Measurements from ENCODE around the gene CYP46A1. TPM values are rescaled to one million over a fixed set of nuclear protein-coding genes. Genes with fewer than 3 reads are reported as not detected.
"Not testable (repeated sequence)": the region's sequence is repeated elsewhere in the genome, so short reads cannot be mapped to it uniquely, and the experiment has no call there.

The CYP46A1 gene
- total RNA-seq, 3 donors from 2014 or later (not counting 1 experiment from before 2014, with no cell fraction given) = 0.09 to 0.45 (median 0.09) TPM

GRCh38 chr14:99759546-99759925 lies 75.4 kb downstream of the CYP46A1 start:
- ATAC-seq = no peak
- no peak for TF ChIP-seq CTCF (IDR thresholded peaks at IDR 0.05)
- peaks cover 3 to 5% of the 10 kb centered on the region in 2 donors for H3K27me3 Mint-ChIP-seq (ENCODE audit: low read depth in 2 of 2)
- H3K27ac ChIP-seq (ENCODE audit: low read length) = no peak overlapping the region
- 69% methylated on average over 9 of the region's 9 CpGs for WGBS (ENCODE audit: insufficient coverage)
- intact Hi-C loops (cut with micrococcal nuclease) = no loop called here
- no peaks in the 10 kb centered on the region for H3K9me3 ChIP-seq (ENCODE audit: control insufficient read depth, insufficient read depth, low read length)
- H3K4me1 ChIP-seq (ENCODE audit: control insufficient read depth, insufficient read depth, low read length) = no peaks in the 10 kb centered on the region
- H3K27ac Mint-ChIP-seq = no peak overlapping the region
- no peaks in the 10 kb centered on the region for H3K4me1 Mint-ChIP-seq
- no peaks in the 10 kb centered on the region for H3K36me3 ChIP-seq (ENCODE audit: control insufficient read depth, insufficient read depth, low read length)
- H3K36me3 Mint-ChIP-seq = no peaks in the 10 kb centered on the region
- no peak for DNase-seq
- no peaks in the 10 kb centered on the region for H3K9me3 Mint-ChIP-seq
- no peaks in the 10 kb centered on the region for H3K27me3 ChIP-seq (ENCODE audit: control insufficient read depth, insufficient read depth, low read length)
- H3K4me3 ChIP-seq (ENCODE audit: low read length) = no peak overlapping the region
- no peak overlapping the region for H3K4me3 Mint-ChIP-seq

GRCh38 chr14:99760817-99761216 lies 76.7 kb downstream of the CYP46A1 start:
- intact Hi-C loops (cut with micrococcal nuclease) = no loop called here
- Mint-ChIP-seq H3K27me3 (ENCODE audit: low read depth in 2 of 2) (peaks cover 3 to 5% of the 10 kb centered on the region in 2 donors), H3K4me1 (no peaks in the 10 kb centered on the region), H3K27ac (no peak overlapping the region), H3K36me3 (no peaks in the 10 kb centered on the region), H3K9me3 (no peaks in the 10 kb centered on the region), H3K4me3 (no peak overlapping the region)
- H3K4me1 ChIP-seq (ENCODE audit: control insufficient read depth, insufficient read depth, low read length) = no peaks in the 10 kb centered on the region
- H3K27me3 ChIP-seq (ENCODE audit: control insufficient read depth, insufficient read depth, low read length) = no peaks in the 10 kb centered on the region
- no peaks in the 10 kb centered on the region for H3K9me3 ChIP-seq (ENCODE audit: control insufficient read depth, insufficient read depth, low read length)
- DNase-seq (no peak), ATAC-seq (no peak)
- 84% methylated on average over 5 of the region's 5 CpGs for WGBS (ENCODE audit: insufficient coverage)
- no peak overlapping the region for H3K4me3 ChIP-seq (ENCODE audit: low read length)
- TF ChIP-seq CTCF (IDR thresholded peaks at IDR 0.05) = no peak
- no peaks in the 10 kb centered on the region for H3K36me3 ChIP-seq (ENCODE audit: control insufficient read depth, insufficient read depth, low read length)
- H3K27ac ChIP-seq (ENCODE audit: low read length) = no peak overlapping the region

- H3K27me3 ChIP-seq (ENCODE audit: control insufficient read depth, insufficient read depth, low read length); H3K9me3 ChIP-seq (ENCODE audit: control insufficient read depth, insufficient read depth, low read length); DNase-seq; ATAC-seq; H3K4me1 ChIP-seq (ENCODE audit: control insufficient read depth, insufficient read depth, low read length); H3K36me3 Mint-ChIP-seq; H3K9me3 Mint-ChIP-seq; H3K4me3 ChIP-seq (ENCODE audit: low read length); H3K36me3 ChIP-seq (ENCODE audit: control insufficient read depth, insufficient read depth, low read length); H3K27me3 Mint-ChIP-seq (ENCODE audit: low read depth in 2 of 2); intact Hi-C loops (cut with micrococcal nuclease); H3K4me3 Mint-ChIP-seq; H3K27ac ChIP-seq (ENCODE audit: low read length); H3K27ac Mint-ChIP-seq; H3K4me1 Mint-ChIP-seq: not testable (repeated sequence)
- WGBS (ENCODE audit: insufficient coverage) = 97% methylated on average over 3 of the region's 4 CpGs
Observed at GRCh38 chr14:99762911-99763310, 78.8 kb downstream of the CYP46A1 start.

GRCh38 chr14:99763527-99764221 lies 79.6 kb downstream of the CYP46A1 start:
- Mint-ChIP-seq H3K4me3 (no peak overlapping the region), H3K27ac (no peak overlapping the region), H3K9me3 (no peaks in the 10 kb centered on the region), H3K4me1 (no peaks in the 10 kb centered on the region), H3K27me3 (ENCODE audit: low read depth in 2 of 2) (peaks cover 3 to 5% of the 10 kb centered on the region in 2 donors), H3K36me3 (no peaks in the 10 kb centered on the region)
- no peak for DNase-seq
- Histone ChIP-seq H3K27me3 (ENCODE audit: control insufficient read depth, insufficient read depth, low read length) (no peaks in the 10 kb centered on the region), H3K4me1 (ENCODE audit: control insufficient read depth, insufficient read depth, low read length) (no peaks in the 10 kb centered on the region), H3K36me3 (ENCODE audit: control insufficient read depth, insufficient read depth, low read length) (no peaks in the 10 kb centered on the region), H3K9me3 (ENCODE audit: control insufficient read depth, insufficient read depth, low read length) (no peaks in the 10 kb centered on the region), H3K27ac (ENCODE audit: low read length) (no peak overlapping the region), H3K4me3 (ENCODE audit: low read length) (no peak overlapping the region)
- TF ChIP-seq CTCF (IDR thresholded peaks at IDR 0.05) = no peak
- intact Hi-C loops (cut with micrococcal nuclease) = no loop called here
- no peak for ATAC-seq
- WGBS (ENCODE audit: insufficient coverage) = 82% methylated on average over 10 of the region's 13 CpGs
